NCI-H2227 treated with DMSO at 0.1 percent for 48 hours (cell line): ENCODE data around the gene GSTO2.
A peak's percentile ranks its signal among the peaks of the same experiment; 100 is the strongest.

Experiments
- DNase-seq: peaks from one replicate; lab custom pipeline; 2025; lab: John Stamatoyannopoulos, UW

The GSTO2 gene

DNA sequence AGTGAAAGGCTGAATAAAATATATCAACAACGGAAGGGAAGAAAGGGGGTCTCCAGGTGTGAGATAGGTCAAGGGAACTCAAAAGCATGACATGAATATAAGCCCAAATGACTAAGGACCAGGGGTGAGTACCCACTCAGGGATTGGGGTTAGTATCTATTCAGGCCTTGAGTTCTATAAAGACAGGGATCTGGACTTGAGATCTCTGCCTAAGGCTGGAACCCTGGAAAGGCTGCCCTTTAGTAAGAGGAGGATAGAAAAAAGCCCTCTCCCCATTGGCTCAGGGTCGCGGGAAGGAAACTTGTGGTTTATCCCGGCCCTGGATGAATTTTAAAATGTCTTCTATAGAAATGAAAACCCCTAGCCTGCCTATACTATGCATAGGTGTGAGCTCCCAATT, 71.7 kb downstream of the GSTO2 start:
- no peak for DNase-seq

DNA sequence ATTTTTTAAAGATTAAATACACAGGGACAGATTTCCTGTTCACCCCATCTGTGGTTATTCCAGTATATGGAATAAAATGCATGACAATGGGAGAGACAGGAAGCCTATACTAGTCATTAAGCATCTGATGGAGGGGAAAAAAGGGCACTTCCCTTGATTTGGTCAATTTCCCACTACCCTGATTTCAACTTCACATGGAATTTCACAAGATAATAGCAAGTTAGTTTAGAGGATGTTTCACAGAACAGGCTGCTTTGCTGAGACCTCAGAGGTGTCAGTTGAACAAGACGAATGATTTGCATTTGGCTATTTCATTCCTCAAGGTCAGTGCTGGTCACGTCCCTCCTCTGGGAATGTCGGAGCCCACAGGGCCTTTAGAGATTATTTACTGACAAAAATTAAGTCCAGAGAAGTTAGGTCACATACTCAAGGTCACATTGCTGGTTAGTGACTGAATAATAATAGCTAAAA, 74.0 kb downstream of the GSTO2 start:
- DNase-seq, result no peak

DNA sequence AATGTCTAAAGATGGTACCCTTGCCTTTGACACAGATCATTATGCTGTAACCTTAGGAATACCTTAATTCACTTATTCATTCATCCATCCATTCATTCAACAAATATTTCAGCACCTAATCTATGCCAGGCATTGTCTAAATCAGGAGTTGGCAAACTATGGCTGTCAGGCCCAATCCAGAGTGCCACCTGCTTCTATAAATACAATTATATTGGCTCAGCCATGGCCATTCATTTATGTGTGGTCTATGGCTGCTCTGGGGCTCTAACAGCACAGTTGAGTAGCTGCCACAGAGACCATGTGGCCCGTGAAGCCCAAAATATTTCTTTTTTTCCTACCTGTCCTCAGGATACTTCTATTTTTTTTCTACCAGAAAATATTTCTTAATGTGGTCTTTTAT, 75.2 kb downstream of the GSTO2 start:
- no peak for DNase-seq

DNA sequence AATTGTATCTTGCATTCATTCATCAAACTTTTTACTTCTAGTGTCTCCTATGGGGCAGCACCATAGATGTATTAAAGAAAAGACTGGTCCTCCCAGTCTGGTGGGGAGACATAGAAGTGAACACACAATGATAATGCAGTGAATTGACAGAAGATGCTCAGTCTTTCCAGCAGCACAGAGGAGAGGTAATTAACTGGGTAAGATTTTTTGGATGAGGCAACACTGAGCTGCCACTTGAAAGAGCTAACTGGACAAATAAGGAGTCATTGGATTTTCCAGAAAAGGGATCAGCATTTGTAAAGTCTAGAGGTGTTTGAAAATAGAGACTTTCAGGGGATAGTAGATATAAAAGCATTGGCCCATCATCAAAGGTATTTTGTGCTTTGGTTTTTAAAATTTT, 76.5 kb downstream of the GSTO2 start:
- no peak for DNase-seq

DNA sequence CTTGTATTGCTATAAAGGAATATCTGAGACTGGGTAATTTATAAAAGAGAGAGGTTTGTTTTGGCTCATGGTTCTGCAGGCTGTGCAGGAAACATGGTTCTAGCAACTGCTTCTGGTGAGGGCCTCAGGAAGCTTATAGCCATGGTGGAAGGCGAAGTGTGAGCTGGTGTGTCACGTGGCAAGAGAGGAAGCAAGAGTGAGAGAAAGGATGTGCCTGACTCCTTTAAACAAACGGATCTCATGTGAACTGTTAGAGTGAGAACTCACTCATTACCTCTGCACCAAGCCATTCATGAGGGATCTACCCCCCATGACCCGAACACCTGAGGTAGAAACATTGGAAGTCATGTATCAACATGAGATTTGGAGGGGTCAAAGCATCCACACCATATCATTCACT, 77.0 kb downstream of the GSTO2 start:
- DNase-seq, result no peak

DNA sequence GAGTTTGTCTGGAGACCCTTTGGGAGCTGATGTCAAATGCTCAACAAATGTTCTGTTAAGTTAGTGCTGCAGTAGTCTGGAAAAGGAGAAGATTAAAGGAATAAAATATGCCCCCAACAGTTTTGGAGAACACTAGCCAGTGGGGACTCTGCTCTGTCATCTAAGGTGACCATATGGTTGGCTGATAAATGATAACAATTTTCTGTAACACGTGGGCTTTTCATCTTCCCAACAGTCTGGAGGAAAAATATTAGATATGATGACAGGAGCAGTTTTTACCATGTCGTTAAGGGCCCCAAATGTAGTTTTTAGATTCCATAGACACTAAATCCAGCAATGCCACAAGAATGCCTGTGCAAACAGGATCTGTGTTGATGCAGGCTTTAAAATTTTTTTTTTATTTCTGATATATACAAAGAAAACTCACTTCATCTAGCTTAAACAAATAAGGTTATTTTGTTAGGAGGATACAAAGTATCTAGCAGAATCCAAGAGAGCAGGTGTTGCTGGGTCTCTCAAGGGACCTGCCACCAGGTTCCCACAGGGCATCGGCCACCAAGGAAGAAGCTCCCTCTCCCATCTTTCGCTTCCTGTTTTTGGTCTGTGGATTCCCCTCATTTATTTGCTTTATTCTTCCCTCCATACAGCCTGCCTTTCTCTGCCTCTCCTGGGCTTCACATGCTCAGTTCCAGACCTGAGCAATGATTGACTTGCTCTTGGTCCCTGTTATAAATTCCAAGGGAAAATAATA, 78.5 kb downstream of the GSTO2 start:
- no peak for DNase-seq

DNA sequence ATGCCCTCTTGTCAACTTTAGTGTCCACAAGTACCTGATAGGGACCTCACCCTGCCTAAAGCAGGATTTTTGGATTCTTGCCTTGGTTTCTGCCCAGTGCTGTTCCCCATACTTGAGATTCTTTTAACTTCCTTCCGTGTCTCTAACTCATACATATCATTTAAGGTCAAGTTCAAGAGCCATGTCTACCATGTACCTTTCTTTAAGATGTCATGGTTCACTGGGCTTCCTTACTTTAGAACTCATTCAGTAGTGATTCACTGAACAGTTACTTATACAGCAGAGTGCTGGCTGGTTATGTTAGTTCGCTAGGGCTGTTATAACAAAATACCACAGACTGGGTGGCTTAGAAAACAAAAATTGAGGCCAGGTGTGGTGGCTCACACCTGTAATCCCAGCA, 79.6 kb downstream of the GSTO2 start:
- DNase-seq, result no peak

DNA sequence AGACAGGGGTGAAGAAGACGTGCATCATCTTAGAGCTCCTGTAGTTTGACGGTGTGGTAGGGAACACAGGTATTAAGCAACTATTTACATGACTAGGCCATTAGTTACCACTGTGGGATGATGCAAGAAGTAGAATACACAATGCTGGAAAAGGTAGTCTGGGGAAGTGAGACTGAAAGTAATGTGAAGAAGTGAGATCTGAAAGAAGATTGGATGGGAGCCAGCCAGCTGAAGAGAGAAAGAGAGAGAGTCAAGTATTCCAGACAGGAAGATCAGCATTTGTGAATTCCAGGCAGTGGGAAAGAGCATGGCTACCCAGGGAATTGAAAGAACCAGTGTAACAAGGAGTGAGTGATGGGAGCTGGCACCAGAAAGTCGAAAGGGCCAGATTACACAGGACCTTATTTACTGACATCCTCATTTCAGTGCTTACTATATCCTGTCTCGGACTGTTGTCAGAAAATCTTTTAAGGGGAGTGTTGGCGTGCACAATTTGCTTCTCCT, 80.7 kb downstream of the GSTO2 start:
- DNase-seq, result no peak

DNA sequence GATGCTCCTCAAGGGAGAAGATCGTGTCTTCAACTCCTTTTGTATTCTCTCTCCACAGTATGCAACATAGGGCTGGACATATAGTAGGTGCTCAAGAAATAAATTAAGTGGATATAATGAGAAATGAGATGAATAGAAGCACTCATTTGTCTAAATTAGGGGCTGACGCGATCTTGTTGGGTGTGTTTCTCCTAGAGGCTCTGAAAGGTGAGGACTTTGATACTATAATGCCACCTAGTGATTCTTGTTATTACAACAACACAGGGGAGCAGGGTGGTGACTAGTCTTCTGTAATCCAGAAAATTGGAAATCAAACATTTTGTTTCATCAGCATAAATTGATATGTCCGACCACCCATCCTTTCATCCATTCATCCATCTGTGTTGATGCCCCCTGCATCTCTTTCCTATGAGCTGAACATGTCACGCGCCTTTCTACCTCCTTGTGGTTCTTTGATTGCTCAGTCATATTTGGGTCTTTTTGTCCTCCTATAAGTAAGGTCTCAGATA, 81.2 kb downstream of the GSTO2 start:
- peak; percentile 7 for DNase-seq

DNA sequence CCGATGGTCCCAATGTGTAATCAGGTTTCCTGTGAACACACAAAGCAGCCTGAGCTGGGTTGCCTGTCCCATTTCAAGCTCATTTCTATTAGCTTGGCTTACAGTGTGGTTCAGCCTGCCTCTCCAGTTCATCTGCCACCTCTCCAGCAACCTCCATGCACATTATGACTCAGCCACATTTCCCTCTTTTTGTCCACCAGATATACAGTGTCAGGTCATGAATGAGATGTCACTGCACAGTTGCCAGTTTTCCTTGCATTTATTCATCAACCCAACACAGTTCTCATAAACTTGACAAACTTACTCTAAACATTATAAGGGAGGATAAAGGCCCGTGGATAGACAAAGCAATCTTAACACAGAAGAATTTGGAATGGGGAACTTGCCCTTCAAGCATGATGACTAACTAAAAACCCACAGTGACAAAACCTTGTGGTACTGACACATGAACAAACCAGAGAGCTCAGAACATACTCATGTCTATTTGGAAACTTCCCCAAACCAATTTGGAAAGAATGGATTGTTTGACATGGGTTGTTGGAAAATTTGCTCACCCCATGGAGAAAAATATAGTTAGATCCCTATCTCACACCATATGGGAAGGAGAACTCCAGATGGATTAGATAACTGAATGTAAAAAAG, 82.2 kb downstream of the GSTO2 start:
- DNase-seq, result no peak

DNA sequence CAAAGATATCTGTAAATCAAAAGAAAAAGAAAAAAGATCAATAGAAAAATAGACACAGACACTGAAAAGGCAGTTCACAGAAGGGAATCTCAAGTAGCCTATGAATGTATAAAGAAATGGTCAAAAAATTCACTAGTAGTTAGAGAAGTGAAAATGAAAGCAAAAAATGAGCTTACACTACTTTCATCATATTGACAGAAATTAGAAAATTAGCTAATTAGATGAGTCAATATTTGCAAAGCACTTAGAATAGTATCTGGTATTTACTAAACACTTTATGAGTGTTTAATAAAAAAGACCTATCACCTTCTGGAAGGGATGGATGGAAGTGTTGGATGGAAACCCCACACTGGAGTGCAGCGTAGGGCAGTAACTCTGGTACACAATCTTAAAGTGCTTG, 82.9 kb downstream of the GSTO2 start:
- no peak for DNase-seq

DNA sequence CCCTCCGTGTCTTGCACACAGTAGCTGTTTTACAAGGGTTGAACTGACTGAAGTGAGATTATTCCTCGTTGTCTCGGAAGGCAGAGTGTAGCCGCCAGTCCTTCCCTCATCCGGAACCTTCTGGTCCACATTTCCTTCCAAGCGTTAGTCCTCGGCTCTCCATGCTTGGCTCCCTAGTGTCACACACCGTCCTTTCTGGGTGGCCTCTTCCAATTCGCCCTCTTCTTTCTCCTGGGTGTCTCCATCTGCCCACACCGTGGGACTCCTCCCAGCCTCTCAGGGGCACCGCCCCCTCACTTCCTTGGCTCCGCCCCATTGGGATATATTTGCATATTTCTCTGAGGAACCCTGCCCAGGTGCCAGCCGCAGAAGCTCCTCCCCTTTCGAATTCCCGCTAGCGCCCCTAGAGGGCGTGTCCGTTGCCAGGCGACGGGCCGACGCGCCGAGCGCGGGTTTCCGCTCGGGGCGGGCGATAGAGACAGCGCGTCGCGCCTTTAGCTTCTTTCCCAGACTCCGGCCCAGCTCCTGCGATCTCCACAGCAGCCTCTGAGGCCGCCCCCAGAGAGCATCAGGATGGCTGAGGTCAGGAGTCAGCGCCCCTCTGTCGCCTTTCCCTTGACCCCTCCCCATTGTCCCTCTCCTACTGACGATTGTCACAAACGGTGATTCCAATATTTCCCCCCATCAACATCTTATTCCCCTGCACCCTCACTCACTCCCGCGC, 84.5 kb downstream of the GSTO2 start, which contains the start of gene CFAP58:
Gene CFAP58 (plus strand): TSS at position 509 of the 724 bp plus-strand sequence. CDS start 65 bp downstream, at position 574.
- DNase-seq, result peak; percentile 85
